ENCODE measurements around the gene FAU.

FAU gene

GRCh38 chr11:65083834-65084597 is 37.9 kb downstream of the FAU start, which contains the start of the genes CDCA5 and ZFPL1 (continued):
- TF ChIP-seq, protein P1, sequence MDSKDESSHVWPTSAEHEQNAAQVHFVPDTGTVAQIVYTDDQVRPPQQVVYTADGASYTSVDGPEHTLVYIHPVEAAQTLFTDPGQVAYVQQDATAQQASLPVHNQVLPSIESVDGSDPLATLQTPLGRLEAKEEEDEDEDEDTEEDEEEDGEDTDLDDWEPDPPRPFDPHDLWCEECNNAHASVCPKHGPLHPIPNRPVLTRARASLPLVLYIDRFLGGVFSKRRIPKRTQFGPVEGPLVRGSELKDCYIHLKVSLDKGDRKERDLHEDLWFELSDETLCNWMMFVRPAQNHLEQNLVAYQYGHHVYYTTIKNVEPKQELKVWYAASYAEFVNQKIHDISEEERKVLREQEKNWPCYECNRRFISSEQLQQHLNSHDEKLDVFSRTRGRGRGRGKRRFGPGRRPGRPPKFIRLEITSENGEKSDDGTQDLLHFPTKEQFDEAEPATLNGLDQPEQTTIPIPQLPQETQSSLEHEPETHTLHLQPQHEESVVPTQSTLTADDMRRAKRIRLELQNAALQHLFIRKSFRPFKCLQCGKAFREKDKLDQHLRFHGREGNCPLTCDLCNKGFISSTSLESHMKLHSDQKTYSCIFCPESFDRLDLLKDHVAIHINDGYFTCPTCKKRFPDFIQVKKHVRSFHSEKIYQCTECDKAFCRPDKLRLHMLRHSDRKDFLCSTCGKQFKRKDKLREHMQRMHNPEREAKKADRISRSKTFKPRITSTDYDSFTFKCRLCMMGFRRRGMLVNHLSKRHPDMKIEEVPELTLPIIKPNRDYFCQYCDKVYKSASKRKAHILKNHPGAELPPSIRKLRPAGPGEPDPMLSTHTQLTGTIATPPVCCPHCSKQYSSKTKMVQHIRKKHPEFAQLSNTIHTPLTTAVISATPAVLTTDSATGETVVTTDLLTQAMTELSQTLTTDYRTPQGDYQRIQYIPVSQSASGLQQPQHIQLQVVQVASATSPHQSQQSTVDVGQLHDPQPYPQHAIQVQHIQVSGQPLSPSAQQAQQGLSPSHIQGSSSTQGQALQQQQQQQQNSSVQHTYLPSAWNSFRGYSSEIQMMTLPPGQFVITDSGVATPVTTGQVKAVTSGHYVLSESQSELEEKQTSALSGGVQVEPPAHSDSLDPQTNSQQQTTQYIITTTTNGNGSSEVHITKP (tag by site-specific recombination; IDR thresholded peaks at IDR 0.05): no peak
- TF ChIP-seq ZBTB7A (tag by site-specific recombination; IDR thresholded peaks at IDR 0.05; ENCODE audit: low read depth) (0 out of 2 replicates have a peak, but pooled peaks have one; percentile 12), ZNF311 (tag by site-specific recombination; IDR thresholded peaks at IDR 0.05; ENCODE audit: borderline replicate concordance) (no peak), ZNF629 (tag by site-specific recombination; IDR thresholded peaks at IDR 0.05) (peak; percentile 95), TRIM28 (IDR thresholded peaks at IDR 0.05; ENCODE audit: borderline replicate concordance, low read length) (no peak), ZNF521 (tag by site-specific recombination; IDR thresholded peaks at IDR 0.05) (no peak), ZNF513 (tag by site-specific recombination; IDR thresholded peaks at IDR 0.05) (no peak), ZNF24 (tag by site-specific recombination; IDR thresholded peaks at IDR 0.05) (no peak), ZNF248 (tag by site-specific recombination; IDR thresholded peaks at IDR 0.05) (no peak), MYNN (tag by site-specific recombination; IDR thresholded peaks at IDR 0.05; ENCODE audit: borderline replicate concordance) (no peak), ZNF221 (tag by site-specific recombination; IDR thresholded peaks at IDR 0.05; ENCODE audit: borderline replicate concordance) (no peak), ZNF544 (tag by site-specific recombination; IDR thresholded peaks at IDR 0.05) (no peak), ZSCAN16 (tag by site-specific recombination; IDR thresholded peaks at IDR 0.05) (no peak), KLF17 (tag by site-specific recombination; IDR thresholded peaks at IDR 0.05) (peak; percentile 73), ZBTB17 (tag by site-specific recombination; IDR thresholded peaks at IDR 0.05) (peak; percentile 96), HOXA7 (CRISPR knock-in tag; IDR thresholded peaks at IDR 0.05; ENCODE audit: borderline replicate concordance) (no peak), ZNF768 (tag by site-specific recombination; IDR thresholded peaks at IDR 0.05) (no peak), ZNF350 (tag by site-specific recombination; IDR thresholded peaks at IDR 0.05) (no peak), ZNF202 (tag by site-specific recombination; IDR thresholded peaks at IDR 0.05; ENCODE audit: borderline replicate concordance) (no peak), ZNF16 (tag by site-specific recombination; IDR thresholded peaks at IDR 0.05; ENCODE audit: low read depth) (no peak), ZBTB26 (tag by site-specific recombination; optimal IDR thresholded peaks at IDR 0.05) (peak; percentile 72), AEBP2 (tag by site-specific recombination; IDR thresholded peaks at IDR 0.05; ENCODE audit: borderline replicate concordance) (no peak), ZNF211 (tag by site-specific recombination; IDR thresholded peaks at IDR 0.05; ENCODE audit: low read depth) (no peak)
- TF ChIP-seq, protein P2, sequence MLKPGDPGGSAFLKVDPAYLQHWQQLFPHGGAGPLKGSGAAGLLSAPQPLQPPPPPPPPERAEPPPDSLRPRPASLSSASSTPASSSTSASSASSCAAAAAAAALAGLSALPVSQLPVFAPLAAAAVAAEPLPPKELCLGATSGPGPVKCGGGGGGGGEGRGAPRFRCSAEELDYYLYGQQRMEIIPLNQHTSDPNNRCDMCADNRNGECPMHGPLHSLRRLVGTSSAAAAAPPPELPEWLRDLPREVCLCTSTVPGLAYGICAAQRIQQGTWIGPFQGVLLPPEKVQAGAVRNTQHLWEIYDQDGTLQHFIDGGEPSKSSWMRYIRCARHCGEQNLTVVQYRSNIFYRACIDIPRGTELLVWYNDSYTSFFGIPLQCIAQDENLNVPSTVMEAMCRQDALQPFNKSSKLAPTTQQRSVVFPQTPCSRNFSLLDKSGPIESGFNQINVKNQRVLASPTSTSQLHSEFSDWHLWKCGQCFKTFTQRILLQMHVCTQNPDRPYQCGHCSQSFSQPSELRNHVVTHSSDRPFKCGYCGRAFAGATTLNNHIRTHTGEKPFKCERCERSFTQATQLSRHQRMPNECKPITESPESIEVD (tag by site-specific recombination; IDR thresholded peaks at IDR 0.05): no peak
- TF ChIP-seq, protein P3, sequence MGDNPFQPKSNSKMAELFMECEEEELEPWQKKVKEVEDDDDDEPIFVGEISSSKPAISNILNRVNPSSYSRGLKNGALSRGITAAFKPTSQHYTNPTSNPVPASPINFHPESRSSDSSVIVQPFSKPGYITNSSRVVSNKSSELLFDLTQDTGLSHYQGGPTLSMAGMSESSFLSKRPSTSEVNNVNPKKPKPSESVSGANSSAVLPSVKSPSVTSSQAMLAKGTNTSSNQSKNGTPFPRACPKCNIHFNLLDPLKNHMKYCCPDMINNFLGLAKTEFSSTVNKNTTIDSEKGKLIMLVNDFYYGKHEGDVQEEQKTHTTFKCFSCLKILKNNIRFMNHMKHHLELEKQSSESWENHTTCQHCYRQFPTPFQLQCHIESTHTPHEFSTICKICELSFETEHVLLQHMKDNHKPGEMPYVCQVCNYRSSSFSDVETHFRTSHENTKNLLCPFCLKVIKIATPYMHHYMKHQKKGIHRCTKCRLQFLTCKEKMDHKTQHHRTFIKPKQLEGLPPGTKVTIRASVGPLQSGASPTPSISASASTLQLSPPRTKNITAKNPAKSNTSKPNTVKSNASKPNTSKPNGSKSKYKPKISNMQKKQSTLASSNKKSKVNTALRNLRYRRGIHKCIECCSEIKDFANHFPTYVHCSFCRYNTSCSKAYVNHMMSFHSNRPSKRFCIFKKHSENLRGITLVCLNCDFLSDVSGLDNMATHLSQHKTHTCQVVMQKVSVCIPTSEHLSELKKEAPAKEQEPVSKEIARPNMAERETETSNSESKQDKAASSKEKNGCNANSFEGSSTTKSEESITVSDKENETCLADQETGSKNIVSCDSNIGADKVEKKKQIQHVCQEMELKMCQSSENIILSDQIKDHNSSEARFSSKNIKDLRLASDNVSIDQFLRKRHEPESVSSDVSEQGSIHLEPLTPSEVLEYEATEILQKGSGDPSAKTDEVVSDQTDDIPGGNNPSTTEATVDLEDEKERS (tag by site-specific recombination; IDR thresholded peaks at IDR 0.05): no peak

Data from HEK293 (cell line).